CD4-positive, alpha-beta T cell treated with Interleukin-4 for 4 hours (primary cell): ENCODE results near the gene PRPF40A.
A peak's percentile ranks its signal among the peaks of the same experiment; 100 is the strongest.
"Not testable (repeated sequence)": the region's sequence is repeated elsewhere in the genome, so short reads cannot be mapped to it uniquely, and the experiment has no call there.

Experiments used
- DNase-seq: peaks from one replicate; pipeline ENCODE4 v3.0.0-alpha.2; 2020

Gene PRPF40A

DNA sequence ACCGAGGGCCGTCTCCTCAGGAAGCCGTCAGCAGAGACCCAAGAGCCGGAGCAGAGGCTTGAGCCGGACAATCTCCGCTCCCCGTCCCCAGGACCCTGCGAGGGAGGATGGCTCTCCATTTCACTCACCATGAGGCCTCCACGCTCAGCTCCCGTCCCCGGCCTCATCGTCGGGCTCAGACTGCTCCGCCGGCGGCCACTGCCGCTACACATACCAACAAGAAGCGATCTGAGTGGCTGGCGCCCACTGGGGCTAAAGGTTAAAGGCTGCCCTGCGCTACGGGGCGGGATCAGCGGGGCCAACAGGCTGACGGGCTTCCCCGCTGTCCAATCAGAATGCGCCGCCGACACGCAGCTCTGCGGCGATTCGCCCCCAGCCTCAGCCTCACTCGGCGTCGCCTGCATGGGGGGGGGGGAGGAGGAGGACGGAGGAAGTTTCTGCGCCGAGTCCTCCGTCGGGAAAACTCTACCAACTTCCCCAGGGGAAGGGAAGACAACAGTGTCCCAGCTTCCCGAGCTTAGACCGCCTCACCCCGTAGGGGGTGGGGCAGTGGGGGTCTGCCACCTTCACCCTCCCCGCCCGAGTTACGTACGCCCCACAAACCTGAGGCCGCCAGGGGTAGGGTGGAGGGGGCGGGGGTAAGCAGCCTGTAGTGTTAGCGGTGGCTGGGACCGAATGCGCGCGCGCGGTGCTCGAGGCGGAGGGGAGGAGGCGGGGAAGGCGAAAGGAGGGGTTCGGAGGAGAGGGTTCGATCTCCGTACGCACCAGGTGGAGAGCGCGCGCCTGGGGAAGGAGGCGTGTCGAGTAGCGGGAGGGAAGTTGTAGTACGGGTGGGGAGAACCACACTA is at the start of gene PRPF40A:
Gene PRPF40A (minus strand): TSS at position 234 of the 848 bp plus-strand sequence. CDS start 22 bp downstream, at position 212.
- peak; percentile 99 for DNase-seq

- no peak for DNase-seq
These were observed 49.7 kb upstream of the PRPF40A start for GRCh38 chr2:152766928-152767327.

DNA sequence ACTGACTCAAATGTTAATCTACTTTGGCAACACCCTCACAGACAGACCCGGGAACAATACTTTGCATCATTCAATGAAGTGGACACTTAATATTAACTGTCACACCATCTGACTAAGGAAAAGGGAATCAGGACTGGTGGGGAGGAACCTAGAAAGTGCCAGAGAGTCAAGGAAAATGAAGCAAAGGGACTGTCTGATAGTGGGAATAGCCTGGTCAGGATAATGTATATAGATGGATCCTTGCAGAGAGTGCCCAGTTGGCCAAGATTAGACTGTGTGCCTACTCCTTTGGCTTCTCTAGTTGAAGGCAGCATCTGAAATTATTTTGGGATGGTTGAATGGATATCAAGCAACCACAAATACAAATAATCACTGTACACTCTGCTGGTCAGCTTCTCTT is 46.4 kb upstream of the PRPF40A start:
- no peak for DNase-seq

- not testable (repeated sequence) for DNase-seq
These were observed 45.9 kb upstream of the PRPF40A start for GRCh38 chr2:152763208-152763607.

- no peak for DNase-seq
These were observed 44.9 kb upstream of the PRPF40A start for GRCh38 chr2:152762202-152762601.

- DNase-seq = no peak
These were observed 44.0 kb upstream of the PRPF40A start for GRCh38 chr2:152761214-152761613.

DNA sequence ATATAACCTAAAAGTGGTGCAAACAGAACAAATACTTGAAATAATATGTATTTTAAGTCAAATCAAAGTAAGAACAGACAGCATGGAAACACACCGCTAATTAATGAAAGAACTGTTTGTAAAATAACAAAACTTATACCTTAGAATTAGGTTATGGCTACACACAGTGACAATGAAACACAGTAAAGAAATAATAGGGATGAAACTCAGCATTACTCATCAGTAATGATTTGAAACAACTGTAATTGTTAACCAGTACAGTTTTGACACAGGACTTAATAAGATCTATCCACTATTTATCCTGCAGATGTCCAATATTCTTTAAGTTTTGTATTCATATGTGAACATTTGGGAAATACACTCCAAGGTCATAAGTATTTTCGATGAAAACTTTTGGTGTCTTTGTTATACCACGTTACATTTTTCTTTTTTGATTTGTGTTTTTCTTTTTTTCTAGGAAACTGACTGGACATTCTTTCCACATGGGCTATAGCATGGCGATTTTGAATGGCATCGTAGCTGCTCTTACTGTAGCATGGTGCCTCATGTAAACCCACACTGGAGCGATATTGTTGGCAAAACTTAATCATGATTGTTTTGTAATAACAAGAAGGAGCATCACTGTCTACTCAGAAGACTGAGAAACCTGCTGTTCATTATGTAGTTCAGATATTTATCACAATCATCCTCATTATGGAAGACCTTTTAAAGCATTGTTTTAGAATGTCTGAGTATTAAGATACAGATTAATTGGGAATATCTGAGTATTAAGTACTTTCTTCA is 42.2 kb upstream of the PRPF40A start:
- no peak for DNase-seq

GRCh38 chr2:152755029-152755428 is 37.8 kb upstream of the PRPF40A start:
- no peak for DNase-seq

GRCh38 chr2:152747751-152748150 is 30.5 kb upstream of the PRPF40A start:
- DNase-seq = not testable (repeated sequence)

GRCh38 chr2:152743002-152743401 is 25.7 kb upstream of the PRPF40A start:
- no peak for DNase-seq

DNA sequence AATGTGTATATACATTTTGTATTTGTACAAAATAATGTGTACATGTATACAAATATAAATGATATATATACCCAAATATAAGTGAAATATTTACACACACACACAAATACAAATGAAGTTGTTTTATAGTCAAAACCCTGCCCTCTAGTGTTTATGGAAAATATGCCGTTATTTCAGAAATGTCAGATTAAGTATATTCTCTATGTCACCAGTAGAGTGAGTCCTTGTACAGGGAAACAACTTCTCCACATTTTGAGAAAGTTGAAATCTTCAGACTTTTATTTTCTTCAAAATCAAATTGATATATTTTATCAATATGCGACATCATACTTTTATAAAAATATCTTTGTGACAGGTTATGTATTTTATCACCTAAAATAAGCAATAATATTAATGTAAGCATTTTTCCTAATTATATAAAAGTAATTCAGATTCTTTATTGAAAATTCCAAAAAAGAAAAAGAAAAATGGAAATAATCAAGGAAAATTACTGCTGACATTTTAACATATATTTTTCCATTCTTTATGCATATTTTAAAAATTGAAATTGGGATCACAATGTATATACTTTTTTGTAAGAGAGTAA is 23.6 kb upstream of the PRPF40A start:
- peak; percentile 75 for DNase-seq

DNA sequence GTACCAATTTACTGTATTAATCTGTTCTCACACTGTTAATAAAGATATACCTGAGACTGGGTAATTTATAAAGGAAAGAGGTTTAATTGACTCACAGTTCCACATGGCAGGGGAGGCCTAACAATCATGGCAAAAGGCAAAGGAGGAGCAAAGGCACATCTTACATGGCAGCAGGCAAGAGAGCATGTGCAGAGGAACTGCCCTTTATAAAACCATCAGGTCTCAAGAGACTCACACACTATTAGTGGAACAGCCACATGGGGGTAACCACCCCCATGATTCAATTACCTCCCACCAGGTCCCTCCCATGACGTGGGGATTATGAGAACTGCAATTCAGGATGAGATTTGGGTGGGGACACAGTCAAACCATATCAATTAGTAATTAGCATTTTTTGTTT is 22.4 kb upstream of the PRPF40A start:
- DNase-seq = not testable (repeated sequence)

DNA sequence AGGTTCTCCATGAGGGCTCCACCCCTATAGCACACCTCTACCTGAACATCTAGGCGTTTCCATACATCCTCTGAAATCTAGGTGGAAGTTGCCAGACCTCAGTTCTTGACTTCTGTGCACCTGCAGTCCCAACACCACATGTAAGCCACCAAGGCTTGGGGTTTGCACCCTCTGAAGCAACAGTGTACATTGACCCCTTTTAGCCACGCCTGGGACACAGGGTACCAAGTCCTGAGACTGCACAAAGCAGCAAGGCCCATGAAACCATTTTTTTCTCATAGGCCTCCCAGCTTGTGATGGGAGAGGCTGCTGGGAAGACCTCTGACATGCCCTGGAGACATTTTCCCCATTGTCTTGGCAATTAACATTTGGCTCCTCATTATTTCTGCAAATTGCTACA is 21.2 kb upstream of the PRPF40A start:
- no peak for DNase-seq

DNA sequence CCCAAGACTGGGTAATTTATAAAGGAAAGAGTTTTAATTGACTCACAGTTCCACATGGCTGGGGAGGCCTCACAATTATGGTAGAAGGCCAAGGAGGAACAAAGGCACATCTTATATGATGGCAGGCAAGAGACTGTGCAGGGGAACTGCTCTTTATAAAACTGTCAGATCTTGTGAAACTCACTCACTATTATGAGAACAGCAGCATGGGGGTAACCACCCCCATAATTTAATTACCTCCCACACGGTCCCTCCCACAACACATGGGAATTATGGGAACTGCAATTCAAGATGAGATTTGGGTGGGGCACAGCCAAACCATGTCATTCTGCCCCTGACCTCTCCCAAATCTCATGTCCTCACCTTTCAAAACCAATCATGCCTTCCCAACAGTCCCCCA is 20.2 kb upstream of the PRPF40A start:
- DNase-seq = not testable (repeated sequence)

- DNase-seq = peak; percentile 81
These were observed 13.5 kb upstream of the PRPF40A start for GRCh38 chr2:152730591-152731333.

DNA sequence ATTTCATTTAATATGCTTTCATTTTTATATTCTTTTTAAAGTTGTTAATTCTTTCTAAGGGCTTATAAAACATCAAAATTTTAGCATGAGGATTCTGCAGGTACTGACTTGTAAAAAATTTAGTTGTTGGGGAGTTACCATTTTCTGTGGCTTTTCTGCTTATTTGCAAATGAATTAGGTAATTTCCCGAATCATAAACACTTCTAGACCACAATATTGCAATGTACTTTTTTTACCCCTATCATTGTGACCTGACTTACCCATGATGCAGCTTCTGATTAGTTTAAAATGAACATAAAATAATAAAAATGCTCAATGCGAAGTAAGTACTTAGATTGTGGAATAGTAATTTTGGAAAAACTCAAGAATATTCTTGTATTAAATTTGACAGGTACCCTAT is 12.6 kb upstream of the PRPF40A start:
- peak; percentile 45 for DNase-seq

- DNase-seq = no peak
These were observed 6.7 kb upstream of the PRPF40A start for GRCh38 chr2:152723918-152724317.

DNA sequence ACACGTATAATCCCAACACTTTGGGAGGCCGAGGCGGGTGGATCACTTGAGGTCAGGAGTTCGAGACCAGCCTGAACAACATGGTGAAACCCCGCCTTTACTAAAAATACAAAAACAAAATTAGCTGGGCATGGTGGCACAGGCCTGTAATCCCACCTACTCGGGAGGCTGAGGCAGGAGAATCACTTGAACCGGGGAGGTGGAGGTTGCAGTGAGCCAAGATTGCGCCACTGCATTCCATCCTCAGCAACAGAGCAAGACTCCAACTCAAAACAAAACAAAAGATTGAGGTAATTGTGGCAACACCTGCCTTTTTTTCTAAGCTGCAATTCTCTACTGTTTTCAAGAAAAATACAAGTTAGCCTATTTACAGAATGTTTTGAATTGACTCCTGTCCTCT is 5.4 kb upstream of the PRPF40A start:
- DNase-seq = not testable (repeated sequence)

DNA sequence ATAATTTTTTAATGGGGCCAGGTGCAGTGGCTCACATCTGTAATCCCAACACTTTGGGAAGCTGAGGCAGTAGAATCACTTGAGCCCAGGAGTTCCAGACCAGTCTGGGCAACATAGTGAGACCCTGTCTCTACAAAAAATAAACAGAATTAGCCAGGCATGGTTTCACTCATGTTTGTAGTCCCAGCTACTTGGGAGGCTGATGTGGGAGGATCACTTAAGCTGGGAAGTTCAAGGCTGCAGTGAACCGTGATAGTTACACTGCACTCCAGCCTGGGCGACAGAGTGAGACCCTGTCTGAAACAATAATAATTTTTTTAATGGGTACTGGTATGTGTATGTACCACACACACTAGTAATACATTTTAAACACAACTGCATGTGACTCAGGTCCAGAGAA is 3.5 kb upstream of the PRPF40A start:
- no peak for DNase-seq

- DNase-seq = peak; percentile 10
These were observed 1.8 kb upstream of the PRPF40A start for GRCh38 chr2:152718909-152719645.

GRCh38 chr2:152718076-152718908 is 1.0 kb upstream of the PRPF40A start, which contains the start of gene ARL6IP6:
TSS of gene ARL6IP6 (plus strand) at chr2:152718620. CDS start at chr2:152718625, 5 bp downstream.
- DNase-seq = peak; percentile 93
